Muscle layer of colon (tissue), 2 donors: ENCODE results near the gene PLD1.

Experiments used
- H3K27ac ChIP-seq: one replicate; pipeline ENCODE4 v1.7.0; 2013; ENCODE audit warnings: low read depth, mild to moderate bottlenecking, low read length, moderate library complexity
- H3K27me3 ChIP-seq, 2 donors: one replicate each; pipeline ENCODE4 v1.7.0; 2013; ENCODE audit warnings: low read length in 2 of 2, mild to moderate bottlenecking in 2 of 2; ENCODE audit not compliant: insufficient read depth in 2 of 2, control insufficient read depth in 1 of 2
- H3K36me3 ChIP-seq: one replicate; pipeline ENCODE4 v1.7.0; 2013; ENCODE audit warnings: mild to moderate bottlenecking, low read length; ENCODE audit not compliant: insufficient read depth
- H3K4me1 ChIP-seq: one replicate; pipeline ENCODE4 v1.7.0; 2013; ENCODE audit warnings: mild to moderate bottlenecking, low read length; ENCODE audit not compliant: insufficient read depth
- H3K4me3 ChIP-seq, 2 donors: one replicate each; pipeline ENCODE4 v1.7.0; 2013; ENCODE audit warnings: low read length in 2 of 2, low read depth in 1 of 2, mild to moderate bottlenecking in 1 of 2, moderate library complexity in 1 of 2
- H3K9ac ChIP-seq: one replicate; pipeline ENCODE4 v1.7.0; 2013; ENCODE audit warnings: low read length
- H3K9me3 ChIP-seq: one replicate; pipeline ENCODE4 v1.7.0; 2013; ENCODE audit warnings: mild to moderate bottlenecking, low read length
- donor health status: abdominal sarcoma.
- donor health status: Adenocarcinoma of cecum.

Gene PLD1

GRCh38 chr3:171811913-171812335, 1.6 kb upstream of the PLD1 start:
- no peaks in the 10 kb centered on the region for H3K9me3 ChIP-seq
- H3K4me1 ChIP-seq: peaks cover 4% of the 10 kb centered on the region
- H3K36me3 ChIP-seq: no peaks in the 10 kb centered on the region
- H3K27me3 ChIP-seq: no peaks in the 10 kb centered on the region
- H3K9ac ChIP-seq: no peak overlapping the region
- peak overlapping the region; percentile 24 for H3K27ac ChIP-seq
- no peak overlapping the region for H3K4me3 ChIP-seq

- peaks cover 4% of the 10 kb centered on the region for H3K4me1 ChIP-seq
- no peak overlapping the region for H3K9ac ChIP-seq
- H3K27ac ChIP-seq: peak overlapping the region; percentile 24
- no peaks in the 10 kb centered on the region for H3K36me3 ChIP-seq
- no peak overlapping the region for H3K4me3 ChIP-seq
- no peaks in the 10 kb centered on the region for H3K9me3 ChIP-seq
- H3K27me3 ChIP-seq: no peaks in the 10 kb centered on the region
Measured at GRCh38 chr3:171811295-171811912, 1.1 kb upstream of the PLD1 start.

- Histone ChIP-seq H3K36me3 (no peaks in the 10 kb centered on the region), H3K4me1 (peaks cover 4% of the 10 kb centered on the region), H3K9me3 (no peaks in the 10 kb centered on the region), H3K27me3 (no peaks in the 10 kb centered on the region), H3K9ac (no peak overlapping the region), H3K27ac (peak overlapping the region; percentile 82), H3K4me3 (peak overlapping the region; percentile 68 to 73)
Measured at GRCh38 chr3:171810629-171811294, 479 bp upstream of the PLD1 start.

- no peaks in the 10 kb centered on the region for H3K36me3 ChIP-seq
- no peaks in the 10 kb centered on the region for H3K9me3 ChIP-seq
- H3K4me3 ChIP-seq: peak overlapping the region; percentile 68 to 73
- peaks cover 4% of the 10 kb centered on the region for H3K4me1 ChIP-seq
- peak overlapping the region; percentile 7 for H3K9ac ChIP-seq
- no peaks in the 10 kb centered on the region for H3K27me3 ChIP-seq
- H3K27ac ChIP-seq: peak overlapping the region; percentile 82
Measured at GRCh38 chr3:171809611-171809860, 747 bp downstream of the PLD1 start.

- Histone ChIP-seq H3K36me3 (no peaks in the 10 kb centered on the region), H3K4me1 (peaks cover 4% of the 10 kb centered on the region), H3K9ac (no peak overlapping the region), H3K4me3 (no peak overlapping the region), H3K27ac (no peak overlapping the region), H3K9me3 (no peaks in the 10 kb centered on the region), H3K27me3 (no peaks in the 10 kb centered on the region)
Measured at GRCh38 chr3:171807806-171808205, 2.5 kb downstream of the PLD1 start.

GRCh38 chr3:171807129-171807675, 3.1 kb downstream of the PLD1 start:
- H3K4me3 ChIP-seq: no peak overlapping the region
- no peaks in the 10 kb centered on the region for H3K9me3 ChIP-seq
- H3K9ac ChIP-seq: no peak overlapping the region
- H3K36me3 ChIP-seq: no peaks in the 10 kb centered on the region
- H3K4me1 ChIP-seq: peaks cover 10% of the 10 kb centered on the region
- H3K27ac ChIP-seq: no peak overlapping the region
- H3K27me3 ChIP-seq: no peaks in the 10 kb centered on the region

GRCh38 chr3:171806200-171807128, 3.8 kb downstream of the PLD1 start:
- Histone ChIP-seq H3K4me3 (no peak overlapping the region), H3K9me3 (no peaks in the 10 kb centered on the region), H3K27me3 (no peaks in the 10 kb centered on the region), H3K27ac (no peak overlapping the region), H3K9ac (no peak overlapping the region), H3K4me1 (peaks cover 16% of the 10 kb centered on the region), H3K36me3 (no peaks in the 10 kb centered on the region)

- Histone ChIP-seq H3K4me3 (no peak overlapping the region), H3K9me3 (no peaks in the 10 kb centered on the region), H3K4me1 (peaks cover 20% of the 10 kb centered on the region), H3K27ac (peak overlapping the region; percentile 14), H3K27me3 (no peaks in the 10 kb centered on the region), H3K36me3 (no peaks in the 10 kb centered on the region), H3K9ac (no peak overlapping the region)
Measured at GRCh38 chr3:171805687-171806086, 4.6 kb downstream of the PLD1 start.

- H3K27me3 ChIP-seq: no peaks in the 10 kb centered on the region
- peaks cover 20% of the 10 kb centered on the region for H3K4me1 ChIP-seq
- no peak overlapping the region for H3K4me3 ChIP-seq
- H3K9me3 ChIP-seq: no peaks in the 10 kb centered on the region
- H3K9ac ChIP-seq: no peak overlapping the region
- no peak overlapping the region for H3K27ac ChIP-seq
- H3K36me3 ChIP-seq: no peaks in the 10 kb centered on the region
Measured at GRCh38 chr3:171804618-171805389, 5.5 kb downstream of the PLD1 start.

GRCh38 chr3:171803044-171803443, 7.2 kb downstream of the PLD1 start:
- Histone ChIP-seq H3K4me3 (no peak overlapping the region), H3K27me3 (no peaks in the 10 kb centered on the region), H3K4me1 (peaks cover 15% of the 10 kb centered on the region), H3K9ac (no peak overlapping the region), H3K36me3 (no peaks in the 10 kb centered on the region), H3K9me3 (no peaks in the 10 kb centered on the region), H3K27ac (no peak overlapping the region)

GRCh38 chr3:171802590-171802956, 7.7 kb downstream of the PLD1 start:
- Histone ChIP-seq H3K9me3 (no peaks in the 10 kb centered on the region), H3K36me3 (no peaks in the 10 kb centered on the region), H3K4me1 (peaks cover 15% of the 10 kb centered on the region), H3K27me3 (no peaks in the 10 kb centered on the region), H3K9ac (no peak overlapping the region), H3K4me3 (no peak overlapping the region), H3K27ac (peak overlapping the region; percentile 8)
